Epithelial cell of proximal tubule (primary cell): ENCODE data around the gene SLC26A8. TPM values are rescaled to one million over a fixed set of nuclear protein-coding genes. Genes with fewer than 3 reads are reported as not detected.

ENCODE experiments used
- DNase-seq: peaks from one replicate; pipeline ENCODE4 v3.0.0-alpha.2; 2011; ENCODE audit warnings: low read depth
- H3K4me3 ChIP-seq: 2 replicates; pipeline ENCODE4 v1.5.1; 2011; ENCODE audit warnings: low read depth, mild to moderate bottlenecking, low read length
- total RNA-seq: library from RNA; depleted of rRNA; stranded (reverse); fragments of >200 nt; gene quantifications from 2 replicates; pipeline ENCODE4 v1.2.3, GENCODE V29; 2015
- TF ChIP-seq, protein P1 (sequence below): conservative IDR thresholded peaks from 2 replicates; pipeline ENCODE4 v1.5.1; 2012; ENCODE audit warnings: low read depth, mild to moderate bottlenecking, low read length

SLC26A8 gene
- total RNA-seq, 1 donor from 2014 or later, result not detected

DNA sequence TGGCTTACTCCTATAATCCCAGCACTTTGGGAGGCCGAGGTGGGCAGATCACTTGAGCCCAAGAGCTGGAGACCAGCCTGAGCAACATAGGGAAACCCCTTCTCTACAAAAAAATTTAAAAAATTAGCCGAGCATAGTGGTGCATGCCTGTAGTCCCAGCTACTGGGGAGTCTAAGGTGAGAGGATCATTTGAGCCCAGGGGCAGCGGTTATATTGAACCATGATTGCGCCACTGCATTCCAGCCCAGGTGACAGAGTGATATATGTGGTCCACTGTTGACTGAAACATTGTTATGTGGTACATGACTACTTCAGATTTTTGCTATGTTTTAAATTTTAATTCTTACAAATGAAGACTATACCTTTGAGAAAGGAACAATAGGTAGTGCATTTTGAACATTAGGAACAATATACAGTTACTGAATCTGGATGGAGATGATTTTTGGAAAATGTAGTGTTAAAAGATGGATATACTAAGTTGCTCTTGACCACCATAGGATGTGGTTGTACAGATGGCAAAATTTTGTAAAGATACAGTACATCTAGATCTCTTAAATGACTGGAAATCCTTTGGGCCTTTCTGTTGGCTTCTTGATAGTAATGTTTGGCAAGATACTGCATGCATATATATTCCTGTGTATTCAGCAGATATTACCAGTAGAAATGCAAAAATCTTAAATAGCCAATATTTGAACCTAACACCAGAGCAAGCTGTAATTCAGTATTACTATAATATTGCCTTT is 39.0 kb upstream of the SLC26A8 start:
- no peak overlapping the region for H3K4me3 ChIP-seq
- TF ChIP-seq, protein P1, sequence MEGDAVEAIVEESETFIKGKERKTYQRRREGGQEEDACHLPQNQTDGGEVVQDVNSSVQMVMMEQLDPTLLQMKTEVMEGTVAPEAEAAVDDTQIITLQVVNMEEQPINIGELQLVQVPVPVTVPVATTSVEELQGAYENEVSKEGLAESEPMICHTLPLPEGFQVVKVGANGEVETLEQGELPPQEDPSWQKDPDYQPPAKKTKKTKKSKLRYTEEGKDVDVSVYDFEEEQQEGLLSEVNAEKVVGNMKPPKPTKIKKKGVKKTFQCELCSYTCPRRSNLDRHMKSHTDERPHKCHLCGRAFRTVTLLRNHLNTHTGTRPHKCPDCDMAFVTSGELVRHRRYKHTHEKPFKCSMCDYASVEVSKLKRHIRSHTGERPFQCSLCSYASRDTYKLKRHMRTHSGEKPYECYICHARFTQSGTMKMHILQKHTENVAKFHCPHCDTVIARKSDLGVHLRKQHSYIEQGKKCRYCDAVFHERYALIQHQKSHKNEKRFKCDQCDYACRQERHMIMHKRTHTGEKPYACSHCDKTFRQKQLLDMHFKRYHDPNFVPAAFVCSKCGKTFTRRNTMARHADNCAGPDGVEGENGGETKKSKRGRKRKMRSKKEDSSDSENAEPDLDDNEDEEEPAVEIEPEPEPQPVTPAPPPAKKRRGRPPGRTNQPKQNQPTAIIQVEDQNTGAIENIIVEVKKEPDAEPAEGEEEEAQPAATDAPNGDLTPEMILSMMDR, result no peak
- no peak for DNase-seq

DNA sequence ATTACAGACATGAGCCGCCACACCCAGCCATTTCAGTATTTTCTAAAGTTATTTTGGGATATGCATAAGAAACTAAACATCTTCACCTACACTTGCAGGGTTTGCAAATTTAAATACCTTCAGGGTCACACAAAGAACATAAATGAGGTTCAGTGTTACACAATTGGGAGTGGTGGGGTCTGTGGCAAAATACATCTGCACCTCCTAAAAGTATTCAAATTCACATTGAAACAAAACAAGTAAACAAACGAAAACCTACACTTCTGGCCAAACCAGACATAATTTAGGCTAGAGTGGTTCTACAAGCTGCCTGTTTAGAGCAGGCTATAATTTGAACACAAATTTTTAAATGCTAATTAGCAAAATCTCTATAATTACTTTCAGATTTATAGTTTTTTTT is 37.8 kb upstream of the SLC26A8 start:
- DNase-seq, result no peak
- TF ChIP-seq, protein P1, result no peak
- no peak overlapping the region for H3K4me3 ChIP-seq

GRCh38 chr6:36061236-36061635 is 36.8 kb upstream of the SLC26A8 start:
- no peak overlapping the region for H3K4me3 ChIP-seq
- TF ChIP-seq, protein P1, result no peak

DNA sequence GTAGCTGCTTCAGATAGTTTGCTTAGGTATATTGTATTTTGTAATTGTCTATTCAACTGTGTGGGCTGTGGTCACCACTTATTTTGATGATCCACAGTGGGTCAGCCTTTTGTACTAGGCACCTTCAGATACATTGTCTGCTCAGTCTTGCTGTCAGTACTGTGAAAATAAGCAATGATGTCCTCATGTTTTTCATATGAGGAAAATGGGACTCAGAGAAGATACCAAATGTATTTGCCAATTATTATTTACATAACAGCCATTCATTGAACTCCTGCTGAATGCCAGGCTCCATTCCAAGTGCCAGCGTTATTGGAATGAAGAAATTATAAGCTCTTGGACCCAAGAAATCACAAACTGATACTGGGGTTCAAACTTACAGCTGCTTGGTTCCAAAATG is 31.7 kb upstream of the SLC26A8 start:
- TF ChIP-seq, protein P1, result no peak
- DNase-seq, result no peak
- H3K4me3 ChIP-seq, result no peak overlapping the region

More at GRCh38 chr6:36061236-36061635, 36.8 kb upstream of the SLC26A8 start:
- DNase-seq, result no peak

DNA sequence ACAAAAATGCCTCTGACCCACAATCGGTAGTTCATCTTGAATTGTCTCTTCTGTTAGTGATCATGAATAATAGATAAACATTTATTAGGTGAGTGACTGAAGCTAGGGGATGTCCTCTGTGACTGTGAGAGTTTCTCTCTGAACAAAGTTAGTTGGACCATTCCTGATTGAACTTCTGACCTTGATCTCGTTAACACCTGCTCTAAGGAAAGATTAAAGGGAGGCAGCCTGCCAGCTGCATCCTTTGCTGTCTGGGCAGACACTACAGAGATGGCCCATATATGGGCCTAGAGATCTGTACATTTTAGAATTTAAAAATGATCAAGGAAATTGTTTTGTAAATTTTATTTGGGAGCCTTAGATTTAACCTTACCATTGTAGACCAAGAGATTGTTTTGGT is 30.5 kb upstream of the SLC26A8 start:
- no peak for DNase-seq
- TF ChIP-seq, protein P1, result no peak
- no peak overlapping the region for H3K4me3 ChIP-seq

GRCh38 chr6:36054415-36054814 is 30.0 kb upstream of the SLC26A8 start:
- H3K4me3 ChIP-seq, result no peak overlapping the region
- DNase-seq, result no peak
- TF ChIP-seq, protein P1, result no peak

DNA sequence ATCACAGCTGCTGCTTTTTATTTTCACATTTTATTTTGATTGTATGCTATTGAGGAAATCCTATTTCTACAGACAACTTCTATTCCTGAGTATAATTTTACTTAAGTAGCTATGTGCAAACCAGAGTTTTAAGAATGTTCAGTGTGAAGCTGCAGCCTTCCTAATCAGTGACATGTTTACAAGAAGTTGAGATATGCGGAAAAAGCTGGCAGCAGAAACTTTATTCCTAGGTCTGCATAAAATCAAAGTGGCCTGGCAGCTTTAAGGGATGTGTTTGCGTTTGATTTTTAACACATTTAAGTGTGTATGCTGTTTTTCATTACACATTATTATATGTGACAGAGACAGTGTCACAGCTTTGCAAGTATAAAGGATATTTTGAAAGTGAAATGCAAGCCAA is 29.4 kb upstream of the SLC26A8 start:
- H3K4me3 ChIP-seq, result no peak overlapping the region
- DNase-seq, result no peak
- TF ChIP-seq, protein P1, result no peak
